Activated T-cell treated with anti-CD3 and anti-CD28 coated beads for 4 hours (primary cell): ENCODE data around the gene PIK3R2.
A peak's percentile ranks its signal among the peaks of the same experiment; 100 is the strongest.
"Not testable (repeated sequence)": the region's sequence is repeated elsewhere in the genome, so short reads cannot be mapped to it uniquely, and the experiment has no call there.

ENCODE experiments used
- DNase-seq: peaks from one replicate; pipeline ENCODE4 v3.0.0-alpha.2; 2020

The PIK3R2 gene

DNA sequence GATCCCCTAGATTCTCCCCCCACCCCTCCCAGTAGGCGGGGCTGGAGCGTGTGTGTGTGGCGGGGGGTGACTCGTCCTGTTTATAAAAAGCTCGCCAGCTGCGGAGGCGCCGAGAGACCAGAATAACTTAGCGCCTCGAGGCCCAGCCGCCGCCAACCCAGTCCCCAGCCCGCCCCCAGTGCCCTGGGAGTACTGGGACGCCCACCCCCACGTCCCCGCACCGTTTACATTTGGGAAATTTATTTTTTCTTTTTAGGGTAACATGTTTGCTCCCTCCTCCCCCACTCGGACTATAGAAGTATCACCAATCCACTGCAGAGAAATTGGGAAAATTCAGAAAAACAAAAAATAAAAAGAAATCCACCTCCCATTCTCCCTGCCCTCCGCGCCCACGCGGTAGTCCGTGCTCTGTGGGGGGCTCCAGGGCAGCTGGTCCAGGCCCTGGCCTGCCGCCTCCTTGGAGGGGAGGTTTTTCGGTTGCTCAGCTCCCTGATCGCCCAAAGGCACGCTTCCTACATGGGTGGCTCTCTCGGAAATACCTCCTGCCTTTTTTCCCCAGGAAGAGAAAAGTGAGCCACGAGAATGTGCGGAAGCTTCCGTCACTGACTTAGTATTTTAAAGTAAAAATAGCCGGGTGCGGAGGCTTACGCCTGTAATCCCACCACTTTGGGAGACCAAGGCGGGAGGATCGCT is 52.4 kb downstream of the PIK3R2 start:
- peak; percentile 44 for DNase-seq

DNA sequence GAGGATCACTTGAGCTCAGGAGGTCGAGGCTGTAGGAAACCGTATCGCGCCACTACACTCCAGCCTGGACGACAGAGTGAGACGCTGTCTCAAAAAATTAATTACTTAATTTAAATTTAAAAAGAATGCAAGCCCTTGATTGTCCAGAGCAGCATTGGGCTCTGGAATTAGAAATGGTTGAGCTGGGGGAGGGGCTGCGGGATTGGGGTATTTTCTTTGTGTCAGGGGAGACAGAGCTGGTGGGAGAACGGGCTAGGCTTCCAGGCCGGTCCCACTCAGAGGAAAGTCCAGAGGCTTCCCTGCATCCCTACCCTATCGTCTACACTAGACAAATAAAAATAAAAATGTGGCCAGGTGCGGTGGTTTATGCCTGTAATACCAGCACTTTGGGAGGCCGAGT is 53.1 kb downstream of the PIK3R2 start:
- no peak for DNase-seq

- no peak for DNase-seq
These were observed 55.4 kb downstream of the PIK3R2 start for GRCh38 chr19:18208098-18208951.

DNA sequence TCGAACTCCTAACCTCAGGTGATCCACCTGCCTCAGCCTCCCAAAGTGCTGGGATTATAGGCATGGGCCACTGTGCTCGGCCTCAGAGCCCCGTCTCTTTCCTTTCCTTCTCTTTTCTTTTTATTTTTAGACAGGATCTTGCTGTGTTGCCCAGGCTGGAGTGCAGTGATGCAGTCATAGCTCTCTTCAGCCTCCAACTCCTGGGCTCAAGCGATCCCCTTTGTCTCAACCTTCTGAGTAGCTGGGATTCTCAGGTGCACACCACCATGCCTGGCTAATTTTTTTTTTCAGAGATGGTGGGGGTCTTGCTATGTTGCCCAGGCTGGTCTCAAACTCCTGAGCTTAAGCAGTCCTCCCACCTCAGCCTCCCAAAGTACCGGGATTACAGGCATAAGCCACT is 56.9 kb downstream of the PIK3R2 start:
- DNase-seq = not testable (repeated sequence)

GRCh38 chr19:18211683-18212082 is 58.7 kb downstream of the PIK3R2 start:
- no peak for DNase-seq

DNA sequence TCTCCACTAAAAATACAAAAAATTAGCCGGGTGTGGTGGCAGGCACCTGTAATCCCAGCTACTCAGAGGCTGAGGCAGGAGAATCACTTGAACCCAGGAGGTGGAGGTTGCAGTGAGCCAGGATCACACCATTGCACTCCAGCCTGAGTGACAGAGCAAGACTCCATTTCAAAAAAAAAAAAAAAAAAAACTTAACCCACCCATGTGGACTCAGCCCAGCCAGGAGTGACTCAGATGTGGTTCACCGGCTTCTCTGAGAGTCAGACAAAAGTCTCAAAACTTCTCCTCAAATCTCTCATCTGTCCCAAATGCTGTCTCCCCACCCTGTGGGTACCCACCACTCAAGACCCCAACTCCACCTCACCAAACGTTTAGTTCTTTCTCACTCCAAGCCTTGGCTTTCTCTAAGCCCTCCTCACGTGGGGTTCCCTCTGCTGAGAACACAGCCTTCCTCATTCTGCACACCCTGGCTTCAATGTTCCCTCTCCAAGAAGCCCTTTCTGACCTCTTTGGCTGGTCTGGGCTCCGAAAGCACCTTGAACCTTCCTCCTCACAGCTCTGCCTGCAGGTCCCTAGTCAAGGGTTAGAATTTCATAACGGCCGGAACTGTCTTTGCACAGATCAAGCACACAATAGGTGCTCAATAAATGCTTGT is 61.9 kb downstream of the PIK3R2 start:
- DNase-seq = no peak

DNA sequence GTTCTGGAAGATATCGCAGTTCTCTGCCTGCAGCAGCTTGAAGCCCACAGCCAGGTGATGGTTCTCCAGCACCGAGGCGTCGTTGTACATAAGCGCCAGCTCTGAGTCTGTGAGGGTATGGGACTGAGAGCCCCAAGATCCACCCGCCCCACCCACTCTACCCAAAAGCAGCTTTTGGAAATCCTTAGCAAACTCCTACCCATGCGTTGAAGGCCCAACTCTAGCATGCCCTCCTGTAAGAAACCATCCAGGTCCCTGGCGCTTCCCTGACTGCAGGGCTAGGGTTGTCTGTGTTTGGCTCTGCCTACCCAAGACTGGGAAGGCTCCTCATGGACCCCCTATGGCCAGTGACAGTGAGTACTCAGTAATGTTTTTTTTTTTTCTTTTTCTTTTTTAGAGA is 63.8 kb downstream of the PIK3R2 start:
- DNase-seq = no peak

- no peak for DNase-seq
These were observed 65.2 kb downstream of the PIK3R2 start for GRCh38 chr19:18218159-18218558.

DNA sequence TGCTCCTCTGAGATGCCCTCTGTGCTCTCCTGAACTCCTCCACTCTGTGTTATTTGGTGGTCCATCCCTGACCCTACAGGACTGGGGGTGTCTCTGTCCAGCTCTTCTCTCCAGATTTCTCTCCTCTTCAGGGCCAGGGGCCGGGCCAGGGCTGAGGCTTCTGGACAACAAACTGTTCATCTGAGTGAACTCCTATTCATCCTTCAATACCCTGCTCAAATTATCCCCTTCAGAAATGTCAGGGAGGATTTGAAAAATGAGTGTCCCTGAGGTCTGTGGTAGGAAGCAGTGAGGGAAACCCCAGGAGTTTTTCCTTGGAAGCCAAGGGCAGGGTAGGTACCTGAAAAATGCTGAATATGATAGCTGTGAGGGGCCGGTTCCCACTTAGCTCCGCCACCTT is 65.6 kb downstream of the PIK3R2 start:
- DNase-seq = no peak
